Stimulated activated CD8-positive, alpha-beta memory T cell treated with anti-CD3 and anti-CD28 coated beads, Interleukin-12 subunit alpha, Interleukin-12 subunit beta, amount 100 ng/mL, for 1 hour (primary cell): Measurements from ENCODE around the gene PRKG1.
"Not testable (repeated sequence)": the region's sequence is repeated elsewhere in the genome, so short reads cannot be mapped to it uniquely, and the experiment has no call there.

Source experiments
- DNase-seq: peaks from one replicate; pipeline ENCODE4 v3.0.0-alpha.2; 2020; ENCODE audit warnings: low read depth

Gene PRKG1

GRCh38 chr10:52121688-52122087 lies 1047.4 kb downstream of the PRKG1 start:
- DNase-seq = no peak

- no peak for DNase-seq
Observed at GRCh38 chr10:52128056-52128683, 1053.9 kb downstream of the PRKG1 start.

- DNase-seq = no peak
Observed at GRCh38 chr10:52129410-52130178, 1055.3 kb downstream of the PRKG1 start.

- no peak for DNase-seq
Observed at GRCh38 chr10:52135101-52135500, 1060.8 kb downstream of the PRKG1 start.

GRCh38 chr10:52136921-52137320 lies 1062.6 kb downstream of the PRKG1 start:
- DNase-seq = no peak

- no peak for DNase-seq
Observed at GRCh38 chr10:52143338-52143737, 1069.1 kb downstream of the PRKG1 start.

- DNase-seq = no peak
Observed at GRCh38 chr10:52145636-52146035, 1071.3 kb downstream of the PRKG1 start.

- DNase-seq = no peak
Observed at GRCh38 chr10:52146766-52147165, 1072.5 kb downstream of the PRKG1 start.

- DNase-seq = no peak
Observed at GRCh38 chr10:52170776-52171175, 1096.5 kb downstream of the PRKG1 start.

- DNase-seq = no peak
Observed at GRCh38 chr10:52172581-52172980, 1098.3 kb downstream of the PRKG1 start.

GRCh38 chr10:52185256-52185655 lies 1111.0 kb downstream of the PRKG1 start:
- no peak for DNase-seq

GRCh38 chr10:52187521-52188258 lies 1113.4 kb downstream of the PRKG1 start:
- no peak for DNase-seq

- DNase-seq = no peak
Observed at GRCh38 chr10:52191049-52191448, 1116.8 kb downstream of the PRKG1 start.

- DNase-seq = no peak
Observed at GRCh38 chr10:52194191-52194590, 1119.9 kb downstream of the PRKG1 start.

GRCh38 chr10:52194716-52195115 lies 1120.4 kb downstream of the PRKG1 start:
- DNase-seq = no peak

- no peak for DNase-seq
Observed at GRCh38 chr10:52197098-52197497, 1122.8 kb downstream of the PRKG1 start.

- no peak for DNase-seq
Observed at GRCh38 chr10:52198540-52198939, 1124.3 kb downstream of the PRKG1 start.

- not testable (repeated sequence) for DNase-seq
Observed at GRCh38 chr10:52204906-52205305, 1130.6 kb downstream of the PRKG1 start.

GRCh38 chr10:52208365-52208764 lies 1134.1 kb downstream of the PRKG1 start:
- DNase-seq = no peak

- no peak for DNase-seq
Observed at GRCh38 chr10:52210161-52210560, 1135.9 kb downstream of the PRKG1 start.

- DNase-seq = no peak
Observed at GRCh38 chr10:52212062-52212461, 1137.8 kb downstream of the PRKG1 start.

GRCh38 chr10:52212802-52213201 lies 1138.5 kb downstream of the PRKG1 start:
- no peak for DNase-seq

GRCh38 chr10:52213321-52213752 lies 1139.0 kb downstream of the PRKG1 start:
- no peak for DNase-seq
